IMR-90 (cell line): ENCODE results near the gene HIGD1C. TPM values are rescaled to one million over a fixed set of nuclear protein-coding genes. Genes with fewer than 3 reads are reported as not detected.

Experiments
- ATAC-seq: fragments of 200-7000 bp; cut with Tn5 transposase; 2 replicates; pipeline ENCODE4 v1.9.1; 2020; ENCODE audit warnings: low read depth, mild to moderate bottlenecking, moderate library complexity
- BruUV-seq: library from RNA; stranded (reverse); fragments of 400-500 nt; replicated peaks from 2 replicates; lab custom pipeline; 2021; lab: Mats Ljungman, UMichigan
- CTCF ChIA-PET: fragments of 300-600 bp; formaldehyde crosslinking; extraction: SDS; loops from one replicate; lab custom pipeline; 2021; ENCODE audit warnings: antibody characterized with exemption; lab: Yijun Ruan, JAX
- POLR2A ChIA-PET: fragments of 300-600 bp; sonication (Branson Sonifier 250); formaldehyde crosslinking; loops from one replicate; lab custom pipeline; 2022; ENCODE audit warnings: antibody characterized with exemption; ENCODE audit not compliant: unreplicated experiment; lab: Charles Lee
- DNase-seq: peaks from one replicate; pipeline ENCODE4 v3.0.0; 2013
- H2AFZ ChIP-seq: replicated peaks from 2 replicates; pipeline ENCODE3; 2013; ENCODE audit warnings: low read length, mild to moderate bottlenecking; ENCODE audit not compliant: poor library complexity
- H2AK5ac ChIP-seq: 2 replicates; pipeline ENCODE4 v1.6.1; 2013; ENCODE audit warnings: low read depth, low read length, inconsistent platforms
- H2AK9ac ChIP-seq: replicated peaks from 2 replicates; pipeline ENCODE3; 2013; ENCODE audit warnings: mild to moderate bottlenecking, low read depth, low read length, moderate library complexity; ENCODE audit not compliant: poor library complexity
- H2BK120ac ChIP-seq: 2 replicates; pipeline ENCODE4 v1.6.1; 2013; ENCODE audit warnings: low read depth, low read length, inconsistent platforms
- H2BK15ac ChIP-seq: 3 replicates; pipeline ENCODE4 v1.6.1; 2013; ENCODE audit warnings: low read depth, low read length, inconsistent platforms
- H2BK20ac ChIP-seq: 2 replicates; pipeline ENCODE4 v1.6.1; 2013; ENCODE audit warnings: low read depth, mild to moderate bottlenecking, inconsistent platforms, low read length, moderate library complexity
- H2BK5ac ChIP-seq: 2 replicates; pipeline ENCODE4 v1.6.1; 2013; ENCODE audit warnings: mild to moderate bottlenecking, low read depth, low read length, inconsistent platforms; ENCODE audit not compliant: poor library complexity, severe bottlenecking
- H3K14ac ChIP-seq: replicated peaks from 2 replicates; pipeline ENCODE4 v1.6.1; 2013; ENCODE audit warnings: low read depth, low read length, inconsistent platforms
- H3K18ac ChIP-seq: 2 replicates; pipeline ENCODE4 v1.6.1; 2013; ENCODE audit warnings: low read depth, low read length, control low read depth
- H3K23ac ChIP-seq: 2 replicates; pipeline ENCODE4 v1.6.1; 2013; ENCODE audit warnings: low read depth, low read length, inconsistent platforms
- H3K27ac ChIP-seq: 2 replicates; pipeline ENCODE4 v1.5.1; 2013; ENCODE audit warnings: mild to moderate bottlenecking, control low read depth, low read length; ENCODE audit not compliant: insufficient read depth
- H3K27me3 ChIP-seq: 2 replicates; pipeline ENCODE4 v1.6.1; 2013; ENCODE audit warnings: low read length; ENCODE audit not compliant: control insufficient read depth, insufficient read depth
- H3K36me3 ChIP-seq: 2 replicates; pipeline ENCODE4 v1.6.1; 2013; ENCODE audit warnings: low read length, mixed read lengths; ENCODE audit not compliant: control insufficient read depth, insufficient read depth
- H3K4ac ChIP-seq: 2 replicates; pipeline ENCODE4 v1.6.1; 2013; ENCODE audit warnings: low read depth, low read length, inconsistent platforms
- H3K4me1 ChIP-seq: 2 replicates; pipeline ENCODE4 v1.6.1; 2013; ENCODE audit warnings: low read length, mixed read lengths; ENCODE audit not compliant: control insufficient read depth, insufficient read depth
- H3K4me2 ChIP-seq: 2 replicates; pipeline ENCODE4 v1.6.1; 2013; ENCODE audit warnings: low read depth, mild to moderate bottlenecking, control low read depth, low read length, moderate library complexity
- H3K4me3 ChIP-seq: 2 replicates; pipeline ENCODE4 v1.5.1; 2013; ENCODE audit warnings: low read depth, mild to moderate bottlenecking, control low read depth, low read length, moderate library complexity; ENCODE audit not compliant: insufficient read depth
- H3K56ac ChIP-seq: 2 replicates; pipeline ENCODE4 v1.6.1; 2013; ENCODE audit warnings: low read length, inconsistent platforms; ENCODE audit not compliant: insufficient read depth; ENCODE audit errors: extremely low read depth
- H3K79me1 ChIP-seq, 2 experiments: 2 replicates each; pipeline ENCODE4 v1.6.1; 2013; ENCODE audit warnings: low read length in 2 of 2, inconsistent platforms in 1 of 2, low read depth in 1 of 2
- H3K9ac ChIP-seq: 2 replicates; pipeline ENCODE4 v1.6.1; 2013; ENCODE audit warnings: low read depth, low read length, control low read depth
- H3K9me1 ChIP-seq: 2 replicates; pipeline ENCODE4 v1.6.1; 2013; ENCODE audit warnings: low read length, inconsistent platforms; ENCODE audit not compliant: insufficient read depth
- H3K9me3 ChIP-seq: 2 replicates; pipeline ENCODE4 v1.6.1; 2013; ENCODE audit warnings: low read length; ENCODE audit not compliant: control insufficient read depth, insufficient read depth
- H4K20me1 ChIP-seq: 2 replicates; pipeline ENCODE4 v1.6.1; 2013; ENCODE audit warnings: low read length, inconsistent platforms; ENCODE audit not compliant: insufficient read depth
- H4K5ac ChIP-seq: 2 replicates; pipeline ENCODE4 v1.6.1; 2013; ENCODE audit warnings: mild to moderate bottlenecking, low read depth, low read length, control low read depth
- H4K8ac ChIP-seq, 2 experiments: 2 replicates each; pipeline ENCODE4 v1.6.1; 2013; ENCODE audit warnings: low read depth in 2 of 2, low read length in 2 of 2, control low read depth in 1 of 2, inconsistent platforms in 1 of 2
- H4K91ac ChIP-seq: 2 replicates; pipeline ENCODE4 v1.6.1; 2013; ENCODE audit warnings: low read depth, low read length, inconsistent platforms; ENCODE audit not compliant: insufficient read depth
- CEBPB ChIP-seq: IDR thresholded peaks from 2 replicates; pipeline ENCODE4 v1.6.1; 2012; ENCODE audit warnings: low read depth, low read length, improper control_type of control experiment
- FOS ChIP-seq: fragments of 150-350 bp; IDR thresholded peaks from 2 replicates; pipeline ENCODE4 v1.6.1; 2016; ENCODE audit warnings: low read depth, low read length
- MAFK ChIP-seq: IDR thresholded peaks from 2 replicates; pipeline ENCODE4 v1.6.1; 2012; ENCODE audit warnings: low read depth, low read length, improper control_type of control experiment
- MAZ ChIP-seq: IDR thresholded peaks from 2 replicates; pipeline ENCODE4 v1.6.1; 2012; ENCODE audit warnings: low read depth, mild to moderate bottlenecking, low read length, improper control_type of control experiment, moderate library complexity, borderline replicate concordance
- MXI1 ChIP-seq: IDR thresholded peaks from 2 replicates; pipeline ENCODE4 v1.6.1; 2012; ENCODE audit warnings: low read depth, mild to moderate bottlenecking, low read length, moderate library complexity, borderline replicate concordance
- POLR2A ChIP-seq: IDR thresholded peaks from 2 replicates; pipeline ENCODE4 v1.6.1; 2012; ENCODE audit warnings: mild to moderate bottlenecking, low read depth, low read length
- RCOR1 ChIP-seq: IDR thresholded peaks from 2 replicates; pipeline ENCODE4 v1.6.1; 2012; ENCODE audit warnings: mild to moderate bottlenecking, low read length, improper control_type of control experiment; ENCODE audit not compliant: insufficient replicate concordance
- WGBS, 2 experiments: methylation state at CpG; one replicate each; pipeline versions ENCODE4 v1.1.5 to v1.1.7; 2013; ENCODE audit warnings: missing lambda C conversion rate in 2 of 2; ENCODE audit not compliant: insufficient read length in 1 of 2; ENCODE audit errors: extremely low coverage in 2 of 2; 5-methylcytosine and 5-hydroxymethylcytosine counted together
- dilution Hi-C: fragments of 300-500 bp; cut with HindIII; formaldehyde crosslinking; loops from one replicate; pipeline ENCODE4 v1.14.3; 2018; ENCODE audit warnings: low sequenced_read_pairs; ENCODE audit not compliant: unreplicated experiment
- in situ Hi-C: fragments of 300-500 bp; cut with MboI; formaldehyde crosslinking; loops from 3 replicates; pipeline ENCODE4 v1.14.3; 2019; ENCODE audit warnings: low sequenced_read_pairs, inconsistent platforms, mixed read lengths
- intact Hi-C: fragments of 100-400 bp; cut with micrococcal nuclease; formaldehyde crosslinking; loops from 2 replicates; pipeline ENCODE4 v1.10.0; 2022
- polyA plus RNA-seq, 3 experiments: library from polyadenylated mRNA; depleted of rRNA; stranded (reverse); fragments of >200 nt; gene quantifications; 2 replicates each; pipeline ENCODE4 v1.2.3, GENCODE V29; 2012; ENCODE audit warnings: low replicate concordance in 1 of 3
- total RNA-seq: library from RNA; depleted of rRNA; stranded (reverse); fragments of >200 nt; gene quantifications from 2 replicates; pipeline ENCODE4 v1.2.3, GENCODE V29; 2012
- TF ChIP-seq, protein P1 (sequence below): fragments of 150-350 bp; IDR thresholded peaks from 2 replicates; pipeline ENCODE4 v1.6.1; 2017; ENCODE audit warnings: mild to moderate bottlenecking, antibody characterized with exemption, low read length, low read depth
- TF ChIP-seq, protein P2 (sequence below): fragments of 150-350 bp; IDR thresholded peaks from 2 replicates; pipeline ENCODE4 v1.6.1; 2016; ENCODE audit warnings: low read depth, mild to moderate bottlenecking, low read length, moderate library complexity, borderline replicate concordance

The HIGD1C gene
- total and polyA plus RNA-seq, 2 of the 4 experiments (the other 2 are of a cell fraction) = not detected

DNA sequence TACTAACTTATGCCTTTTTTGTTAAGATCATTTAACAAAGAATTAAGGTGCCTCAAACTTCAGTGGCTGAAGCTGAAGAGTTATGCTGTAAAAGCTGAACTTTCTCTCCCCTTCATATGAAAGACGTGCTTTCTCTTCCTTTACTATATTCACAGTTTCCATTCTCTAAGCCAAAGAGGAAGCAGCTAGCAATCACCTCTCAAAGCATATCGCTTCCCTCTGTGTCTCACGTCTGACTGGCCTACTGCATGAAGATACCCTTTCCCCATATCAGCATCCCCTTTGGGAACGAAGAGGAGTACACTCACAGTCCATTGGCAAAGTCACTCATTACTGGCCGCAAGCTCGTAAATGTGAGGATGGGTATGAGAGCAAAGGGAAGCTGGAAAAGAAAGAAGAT, 38.9 kb downstream of the HIGD1C start:
- no peak overlapping the region for H2BK120ac ChIP-seq
- no peak overlapping the region for H3K4me2 ChIP-seq
- H3K56ac ChIP-seq = no peak overlapping the region
- TF ChIP-seq FOS (no peak), MAFK (no peak), MAZ (no peak), POLR2A (no peak), CEBPB (no peak), RCOR1 (no peak), MXI1 (no peak)
- TF ChIP-seq, protein P1, sequence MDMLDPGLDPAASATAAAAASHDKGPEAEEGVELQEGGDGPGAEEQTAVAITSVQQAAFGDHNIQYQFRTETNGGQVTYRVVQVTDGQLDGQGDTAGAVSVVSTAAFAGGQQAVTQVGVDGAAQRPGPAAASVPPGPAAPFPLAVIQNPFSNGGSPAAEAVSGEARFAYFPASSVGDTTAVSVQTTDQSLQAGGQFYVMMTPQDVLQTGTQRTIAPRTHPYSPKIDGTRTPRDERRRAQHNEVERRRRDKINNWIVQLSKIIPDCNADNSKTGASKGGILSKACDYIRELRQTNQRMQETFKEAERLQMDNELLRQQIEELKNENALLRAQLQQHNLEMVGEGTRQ = no peak
- TF ChIP-seq, protein P2, sequence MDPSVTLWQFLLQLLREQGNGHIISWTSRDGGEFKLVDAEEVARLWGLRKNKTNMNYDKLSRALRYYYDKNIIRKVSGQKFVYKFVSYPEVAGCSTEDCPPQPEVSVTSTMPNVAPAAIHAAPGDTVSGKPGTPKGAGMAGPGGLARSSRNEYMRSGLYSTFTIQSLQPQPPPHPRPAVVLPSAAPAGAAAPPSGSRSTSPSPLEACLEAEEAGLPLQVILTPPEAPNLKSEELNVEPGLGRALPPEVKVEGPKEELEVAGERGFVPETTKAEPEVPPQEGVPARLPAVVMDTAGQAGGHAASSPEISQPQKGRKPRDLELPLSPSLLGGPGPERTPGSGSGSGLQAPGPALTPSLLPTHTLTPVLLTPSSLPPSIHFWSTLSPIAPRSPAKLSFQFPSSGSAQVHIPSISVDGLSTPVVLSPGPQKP = no peak
- no peaks in the 10 kb centered on the region for H3K9me3 ChIP-seq
- no peak overlapping the region for H2BK20ac ChIP-seq
- dilution Hi-C loops (no loop called here), in situ Hi-C loops (loop anchor here (25.0 kb wide), 1 partner anchor 504 kb away; no protein-coding TSS in a partner anchor), intact Hi-C loops (no loop called here)
- CTCF ChIA-PET = interaction anchor here (0.5 kb wide), 1 partner anchor 226 kb away, joined by 3 read pairs; no protein-coding TSS in a partner anchor
- no peak overlapping the region for H4K91ac ChIP-seq
- H4K20me1 ChIP-seq = 0 out of 2 replicates have a peak, but pooled peaks cover 3% of the 10 kb centered on the region
- H3K27ac ChIP-seq = no peak overlapping the region
- peaks cover 5% of the 10 kb centered on the region; the same call in 1 of the 2 replicates for H3K4me1 ChIP-seq
- no peak overlapping the region for H3K18ac ChIP-seq
- DNase-seq = no peak
- no peak for ATAC-seq
- no peak overlapping the region for H3K23ac ChIP-seq
- no peak overlapping the region for H2AK9ac ChIP-seq
- POLR2A ChIA-PET = no interaction called here
- peaks cover 44% of the 10 kb centered on the region for H3K36me3 ChIP-seq
- H3K79me1 ChIP-seq = no peaks in the 10 kb centered on the region; a peak in 2 of 4 replicates
- BruUV-seq = no TSS peak
- no peaks in the 10 kb centered on the region for H3K27me3 ChIP-seq
- peaks cover 4% of the 10 kb centered on the region; the same call in 1 of the 2 replicates for H3K9me1 ChIP-seq
- H4K5ac ChIP-seq = no peak overlapping the region
- no peak overlapping the region for H2BK15ac ChIP-seq
- no peak overlapping the region for H3K4me3 ChIP-seq
- no peak overlapping the region for H3K4ac ChIP-seq
- no peak overlapping the region for H3K14ac ChIP-seq
- H3K9ac ChIP-seq = no peak overlapping the region
- H2AFZ ChIP-seq = no peak overlapping the region
- no peak overlapping the region for H2AK5ac ChIP-seq
- WGBS, 2 experiments = no CpG with 5 or more reads among the region's 6 CpGs
- no peak overlapping the region for H2BK5ac ChIP-seq
- no peak overlapping the region for H4K8ac ChIP-seq
